IPS DF 4.7 (cell line): ENCODE results near the gene ADAMTSL2.

ENCODE experiments used
- DNase-seq: peaks from one replicate; pipeline ENCODE4 v3.0.0-alpha.2; 2013; ENCODE audit warnings: low spot score; ENCODE audit errors: extremely low read depth

Gene ADAMTSL2

DNA sequence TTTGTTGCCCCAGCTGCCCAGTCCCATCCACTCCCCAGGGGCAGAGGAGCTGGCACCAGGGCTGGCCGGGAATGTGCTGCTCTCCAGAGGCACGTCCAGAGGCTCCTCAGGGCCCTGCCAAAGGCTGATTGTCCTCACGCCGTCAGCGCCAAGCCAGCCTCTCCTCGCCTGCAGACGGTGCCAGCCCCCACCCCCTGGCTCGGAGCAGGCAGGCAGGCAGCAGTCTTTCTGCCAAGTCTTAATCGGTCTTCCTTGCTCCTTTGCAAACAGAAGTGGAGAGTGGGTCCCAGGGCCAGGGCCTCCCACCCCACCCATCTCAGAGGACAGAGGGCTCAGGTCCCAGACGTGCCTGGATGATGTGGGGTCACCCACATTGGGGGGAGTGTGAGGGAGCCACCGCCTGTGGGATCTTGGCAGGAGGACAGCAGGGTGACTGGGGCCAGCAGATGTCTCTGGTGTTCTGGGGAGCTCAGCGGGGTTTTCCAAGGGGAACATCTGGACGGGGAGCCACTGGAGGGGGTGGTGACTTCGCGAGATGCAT is 38.4 kb downstream of the ADAMTSL2 start:
- no peak for DNase-seq

DNA sequence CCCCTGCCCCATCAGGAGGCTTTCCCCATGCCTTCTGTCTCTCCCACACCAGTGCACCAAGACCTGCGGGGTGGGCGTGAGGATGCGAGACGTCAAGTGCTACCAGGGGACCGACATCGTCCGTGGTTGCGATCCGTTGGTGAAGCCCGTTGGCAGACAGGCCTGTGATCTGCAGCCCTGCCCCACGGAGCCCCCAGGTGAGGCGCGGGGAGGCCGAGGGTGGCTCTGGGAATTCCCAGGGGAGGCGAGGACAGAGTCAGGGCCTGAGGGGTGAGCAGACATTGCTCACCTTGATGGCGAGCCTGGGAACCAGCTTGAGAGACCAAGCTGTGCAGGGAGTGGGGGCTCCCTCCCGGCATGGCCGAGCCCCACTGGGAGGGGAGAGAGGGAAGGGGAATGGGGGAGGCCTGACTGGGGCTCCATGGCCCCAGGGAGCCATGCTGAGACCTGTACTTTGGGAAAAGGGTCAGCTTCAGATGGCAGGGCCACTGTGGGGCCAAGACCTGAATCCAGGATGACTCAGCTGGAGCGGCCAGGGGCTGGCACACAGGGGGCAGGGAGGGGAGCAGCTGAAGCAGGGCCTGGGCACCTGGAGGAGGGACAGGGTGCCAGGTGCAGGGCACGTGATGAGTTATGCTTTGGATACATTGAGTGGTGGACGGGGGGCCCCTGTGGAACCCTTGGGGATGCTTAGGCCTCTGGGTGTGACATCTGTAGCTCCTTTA is 39.4 kb downstream of the ADAMTSL2 start:
- no peak for DNase-seq

DNA sequence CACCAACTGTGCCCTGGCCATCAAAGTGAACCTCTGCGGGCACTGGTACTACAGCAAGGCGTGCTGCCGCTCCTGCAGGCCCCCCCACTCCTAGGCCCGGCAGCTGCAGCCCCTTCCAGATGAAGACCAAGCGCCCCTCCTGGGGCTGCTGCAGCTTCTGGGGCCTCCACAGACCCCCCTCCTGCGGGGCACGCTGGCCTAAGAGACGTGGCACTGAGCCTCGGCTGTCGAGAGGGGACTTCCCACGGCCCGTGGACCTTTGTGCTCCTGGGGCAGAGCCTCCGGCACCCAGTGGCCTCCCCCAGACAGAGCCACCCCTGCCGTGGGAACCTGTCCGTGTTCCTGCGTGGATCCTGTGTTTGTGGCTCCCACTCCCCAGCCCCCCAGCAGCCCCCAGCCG is 40.3 kb downstream of the ADAMTSL2 start:
- DNase-seq: no peak

DNA sequence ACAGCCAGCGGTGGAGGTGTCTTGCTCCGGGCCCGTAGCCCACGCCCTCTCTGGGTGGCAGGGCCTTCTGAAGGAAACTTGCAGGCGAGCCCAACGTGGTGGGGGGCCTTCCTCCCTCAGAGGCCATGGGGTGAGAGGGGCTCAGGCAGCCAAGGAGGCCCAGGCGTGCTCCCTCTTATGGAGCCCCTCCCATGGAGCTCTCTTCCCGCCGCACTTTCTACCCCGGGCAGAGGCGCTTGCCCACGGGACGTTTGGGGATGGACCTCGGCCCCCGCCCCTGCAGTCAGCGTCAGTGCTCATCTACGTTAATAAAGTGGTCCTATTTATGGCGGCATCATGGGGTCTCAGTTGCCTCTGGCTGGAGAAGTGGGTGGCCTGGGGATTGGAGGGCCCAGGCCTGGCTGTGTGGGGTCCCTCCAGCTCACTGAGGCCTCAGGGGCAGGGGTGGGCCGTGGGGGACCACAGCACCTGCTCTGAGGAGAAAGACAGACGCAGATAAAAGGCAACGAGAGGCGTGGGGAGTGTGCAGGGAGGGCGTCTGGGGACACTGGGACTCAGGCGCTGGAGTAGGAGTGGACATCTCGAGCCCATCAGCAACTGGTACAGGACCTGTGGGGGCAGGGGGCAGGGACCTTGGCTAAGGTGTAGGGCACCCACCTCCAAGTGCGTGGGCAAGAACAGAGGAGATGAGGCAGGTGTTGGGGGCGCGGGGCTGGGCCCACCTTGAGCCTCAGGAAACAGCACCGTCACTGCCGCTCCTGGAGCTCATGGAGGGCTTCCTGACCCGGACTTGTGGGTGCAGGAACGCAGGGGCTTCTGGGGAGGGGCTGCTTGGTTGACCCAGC is 40.9 kb downstream of the ADAMTSL2 start:
- no peak for DNase-seq

DNA sequence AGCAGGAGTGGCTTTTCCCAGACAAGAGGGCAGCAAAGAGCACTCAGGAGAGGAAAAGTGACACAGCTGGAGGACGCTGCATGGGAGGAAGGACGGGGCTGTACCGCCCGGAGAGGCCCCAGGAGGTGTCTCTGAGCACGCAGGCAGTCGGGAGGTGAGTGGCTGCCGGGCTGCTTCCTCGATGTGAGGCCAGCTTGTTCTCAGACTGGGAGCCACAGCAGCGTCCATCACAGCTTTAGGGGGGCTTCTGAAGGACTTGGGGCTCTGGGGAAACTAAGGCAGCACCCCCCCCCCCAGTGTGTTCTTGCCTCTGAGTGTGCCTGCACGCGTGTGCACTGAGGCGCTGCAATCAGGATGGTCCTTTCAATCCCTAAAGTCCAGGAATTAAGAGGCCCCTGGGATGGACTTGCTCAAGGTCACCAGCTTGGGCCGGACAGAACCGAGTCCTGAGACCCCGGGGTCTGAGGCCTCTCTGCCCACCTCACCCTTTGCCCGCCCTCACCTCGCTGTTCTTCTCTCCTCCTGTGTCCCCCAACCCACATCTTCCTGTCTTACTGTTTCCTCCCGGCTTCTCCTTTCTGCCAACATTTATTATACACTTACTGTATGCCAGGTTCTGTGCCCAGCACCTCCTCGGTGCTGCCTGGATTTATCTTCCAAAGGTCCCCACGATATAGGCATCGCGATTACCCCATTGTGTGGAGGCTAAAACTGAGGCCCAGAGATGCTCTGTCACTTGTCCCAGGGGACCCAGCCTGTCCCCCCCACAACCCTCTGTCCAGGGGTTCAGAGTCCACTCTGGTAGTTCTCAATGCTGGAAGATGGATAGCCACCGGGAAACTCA is 41.7 kb downstream of the ADAMTSL2 start:
- no peak for DNase-seq

DNA sequence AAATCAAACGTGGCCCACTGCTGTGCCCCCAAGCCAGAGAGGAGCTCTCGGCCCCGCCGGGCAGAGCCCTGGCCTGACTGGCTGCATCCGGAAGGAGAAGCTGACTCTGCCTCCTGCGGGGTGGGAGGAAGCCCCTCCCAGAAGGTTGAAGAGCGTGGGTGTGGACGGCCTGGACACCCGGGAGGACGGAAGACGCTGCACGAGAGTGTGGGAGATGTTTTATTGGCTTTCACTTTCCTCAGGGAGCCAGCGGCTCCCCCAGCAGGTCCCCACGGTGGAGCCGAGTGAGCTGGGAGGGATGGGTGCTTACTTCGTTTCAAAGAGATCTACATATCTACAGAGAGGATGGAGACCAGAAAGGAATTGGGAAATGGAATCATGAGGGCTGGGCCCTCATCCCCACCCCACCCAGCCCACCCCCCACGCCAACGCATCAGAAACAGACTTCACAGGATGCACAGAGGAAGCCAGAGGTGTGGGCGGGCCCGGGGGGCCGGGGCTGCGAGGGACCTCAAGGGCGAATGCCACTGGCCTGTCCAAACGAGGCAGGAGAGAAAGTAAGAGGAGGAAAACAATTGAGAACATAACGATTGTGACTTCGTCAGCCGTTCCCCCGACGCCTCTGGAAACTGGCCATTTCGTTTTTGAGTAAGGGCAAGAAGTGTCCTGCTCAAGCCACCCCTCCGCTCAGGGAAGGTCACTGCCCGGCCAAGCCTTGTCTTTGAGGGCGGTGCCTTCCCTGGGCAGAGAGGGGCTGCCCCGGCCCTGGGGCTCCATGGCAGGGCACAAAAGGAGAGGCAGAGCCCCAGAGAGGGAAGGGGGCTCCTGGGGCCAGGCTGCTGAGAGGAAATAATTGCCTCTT is 42.6 kb downstream of the ADAMTSL2 start:
- no peak for DNase-seq

DNA sequence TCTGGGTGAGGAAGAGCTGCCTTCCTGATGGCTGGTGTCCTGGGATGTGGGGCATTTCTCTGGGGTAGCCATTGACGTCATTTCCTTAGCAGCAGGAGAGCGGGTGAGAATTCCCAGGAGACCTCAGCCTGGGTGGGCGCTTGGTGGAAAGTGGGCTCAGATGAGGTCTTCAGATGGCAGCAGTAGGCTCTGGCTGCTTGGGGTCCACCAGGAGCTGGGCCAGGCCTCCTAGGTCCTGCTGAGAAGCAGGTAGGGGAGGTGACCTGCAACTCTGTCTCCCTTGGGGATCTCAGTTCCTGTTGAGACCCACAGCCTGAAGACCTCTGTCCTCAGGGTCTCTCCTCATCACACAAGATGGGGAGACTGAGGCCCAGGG is 43.2 kb downstream of the ADAMTSL2 start:
- DNase-seq: no peak

DNA sequence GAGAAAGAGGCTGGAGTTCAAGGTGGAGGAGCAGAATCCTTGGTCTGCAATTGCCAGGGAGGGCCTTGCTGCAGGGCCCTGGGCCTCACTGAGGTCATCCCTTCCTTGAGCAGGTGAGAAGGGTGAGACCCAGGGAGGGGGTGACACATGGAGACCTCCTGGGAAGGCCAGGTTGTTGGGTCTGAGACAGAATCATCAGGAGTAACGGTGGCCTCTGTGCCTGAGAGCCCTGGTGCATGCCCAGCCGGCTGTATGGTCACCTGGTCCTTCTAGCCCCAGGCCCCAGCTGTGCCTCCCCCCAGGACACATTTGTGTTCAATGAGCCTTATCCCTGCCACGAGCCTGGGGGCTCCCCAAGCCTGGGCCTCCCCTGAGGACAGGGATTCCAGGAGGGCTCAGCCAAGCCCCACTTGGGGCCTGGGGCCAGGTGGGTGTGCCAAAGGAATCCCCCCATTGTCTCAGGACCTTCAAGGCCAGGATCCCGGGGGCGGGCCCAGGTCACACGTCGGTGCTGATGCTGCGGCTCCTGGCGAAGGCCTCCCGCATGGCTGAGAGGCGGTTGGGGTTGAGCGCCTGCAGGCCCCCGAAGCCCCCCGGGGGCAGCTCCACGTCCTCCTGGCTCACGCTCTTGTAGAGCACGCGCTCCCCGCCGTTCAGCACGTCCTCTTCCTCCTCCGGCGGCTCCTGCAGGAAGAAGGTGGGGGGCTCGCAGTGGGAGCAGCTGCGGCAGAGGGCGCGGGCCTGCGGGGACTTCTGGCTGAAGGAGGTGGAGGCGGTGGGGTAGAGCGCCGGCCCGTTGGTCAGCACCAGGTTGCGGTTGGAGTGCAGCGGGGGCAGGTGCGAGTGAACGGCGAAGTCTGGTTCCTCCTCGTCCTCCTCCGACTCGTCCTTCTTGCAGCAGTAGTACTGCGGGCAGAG is 44.3 kb downstream of the ADAMTSL2 start:
- no peak for DNase-seq

DNA sequence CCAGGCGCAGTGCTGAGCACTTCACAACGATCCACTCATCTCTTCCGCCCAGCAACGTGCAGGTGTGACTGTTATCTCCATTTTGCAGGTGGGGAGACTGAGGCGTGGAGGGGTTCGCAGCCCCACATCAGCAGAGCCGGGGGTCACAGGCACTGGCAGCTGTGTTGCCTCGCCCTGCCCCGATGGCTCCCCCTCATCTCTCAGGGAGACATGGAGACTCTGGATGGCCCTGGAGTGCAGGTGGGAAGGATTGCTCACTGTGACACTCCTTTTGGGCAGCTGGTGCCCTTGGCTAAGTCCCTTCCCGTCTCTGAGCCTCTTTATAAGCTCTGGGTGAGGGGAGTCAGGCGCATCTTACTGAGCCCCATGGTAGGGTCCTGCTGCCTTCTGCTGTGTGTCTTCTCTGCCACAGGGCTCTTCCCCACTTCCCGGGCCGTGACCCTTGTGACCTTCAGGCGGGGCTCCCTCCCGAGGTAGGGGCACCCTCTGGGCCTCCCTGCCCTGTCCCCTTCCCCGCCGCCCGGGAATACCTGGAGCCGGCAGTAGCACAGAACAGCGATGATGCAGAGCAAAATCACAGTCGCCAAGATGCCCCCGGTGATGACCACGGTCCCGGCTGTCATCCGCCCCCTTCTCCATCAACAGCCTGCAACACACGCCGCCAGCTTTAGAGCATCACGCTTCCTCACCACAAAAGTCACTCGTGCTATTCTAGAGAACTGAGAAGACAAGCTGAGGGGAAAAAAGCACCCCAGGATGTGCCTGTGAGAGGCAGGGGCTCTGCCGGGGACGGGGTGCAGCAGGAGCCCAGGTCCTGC is 45.3 kb downstream of the ADAMTSL2 start:
- DNase-seq: no peak

DNA sequence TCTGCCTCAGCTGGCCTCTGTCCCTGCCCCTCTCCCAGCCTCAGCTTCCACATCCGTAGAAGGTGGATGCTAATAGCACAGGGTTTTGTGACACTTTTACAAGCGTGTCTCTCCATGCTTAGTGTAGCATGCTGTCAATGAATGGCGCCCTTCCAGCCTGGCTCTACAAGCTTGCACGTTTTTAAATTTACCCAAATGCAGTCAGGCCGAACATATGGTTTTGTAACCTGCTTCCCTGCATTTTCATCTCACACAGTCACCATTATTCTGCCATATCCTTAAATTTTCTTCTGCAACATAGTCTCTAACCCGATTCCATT is 45.9 kb downstream of the ADAMTSL2 start:
- no peak for DNase-seq

DNA sequence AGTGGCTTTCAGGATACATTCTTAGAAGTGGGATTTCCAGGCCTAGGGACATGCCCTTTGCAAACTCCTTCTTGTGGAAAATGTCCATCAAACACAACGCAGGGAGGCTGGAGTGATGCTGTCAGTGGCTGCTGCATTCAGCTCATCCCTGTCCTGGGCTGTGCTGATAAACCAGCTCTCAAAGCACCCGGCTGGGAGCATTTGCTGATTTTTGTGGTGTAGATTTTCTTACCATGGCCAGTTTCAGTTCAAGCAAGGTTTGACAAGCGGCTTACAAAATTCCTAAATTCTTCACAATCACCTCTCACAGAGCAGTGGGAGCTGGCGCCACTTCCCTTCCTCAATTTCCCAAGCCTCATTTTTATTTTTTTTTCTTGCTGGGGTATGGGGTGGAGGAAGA is 46.5 kb downstream of the ADAMTSL2 start:
- no peak for DNase-seq

DNA sequence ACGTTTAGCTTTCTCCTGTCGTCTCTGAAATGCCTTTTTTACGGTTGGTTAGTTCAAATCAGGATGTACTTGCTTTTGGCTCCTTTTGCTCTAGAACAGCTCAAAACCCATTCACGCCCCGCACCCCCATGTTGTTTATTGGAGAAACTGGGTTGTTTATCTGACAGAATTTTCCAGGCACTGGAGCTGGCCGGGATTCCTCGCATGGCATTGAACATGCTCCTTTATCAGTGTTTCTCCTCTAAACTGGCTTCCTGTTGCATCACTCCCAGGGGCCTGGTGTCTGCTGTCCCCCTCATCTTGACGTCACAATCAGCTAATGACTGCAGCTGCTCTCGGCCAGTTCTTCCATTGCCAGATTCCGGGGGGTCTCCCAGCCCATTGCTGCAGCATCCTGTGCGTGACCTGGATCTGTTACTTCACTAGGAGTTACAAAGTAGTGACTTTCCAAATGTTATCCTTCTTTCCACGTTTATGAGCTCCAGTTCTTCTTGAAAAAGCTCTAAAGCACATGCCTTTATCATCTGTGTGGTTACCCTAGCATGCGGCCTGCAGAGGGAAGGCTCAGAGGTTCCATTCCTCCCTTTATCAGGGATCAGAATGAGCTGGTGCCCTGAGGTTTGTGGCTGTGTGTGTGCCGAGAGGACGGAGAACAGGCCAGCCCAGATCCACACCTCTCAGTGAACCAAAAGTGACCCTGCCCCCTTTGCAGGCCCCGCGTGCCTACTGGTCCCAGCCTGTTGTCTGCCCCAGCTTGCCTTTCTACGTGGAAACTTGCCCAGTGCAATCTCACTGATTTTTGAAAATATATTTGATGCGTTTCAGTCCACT is 47.2 kb downstream of the ADAMTSL2 start:
- no peak for DNase-seq

DNA sequence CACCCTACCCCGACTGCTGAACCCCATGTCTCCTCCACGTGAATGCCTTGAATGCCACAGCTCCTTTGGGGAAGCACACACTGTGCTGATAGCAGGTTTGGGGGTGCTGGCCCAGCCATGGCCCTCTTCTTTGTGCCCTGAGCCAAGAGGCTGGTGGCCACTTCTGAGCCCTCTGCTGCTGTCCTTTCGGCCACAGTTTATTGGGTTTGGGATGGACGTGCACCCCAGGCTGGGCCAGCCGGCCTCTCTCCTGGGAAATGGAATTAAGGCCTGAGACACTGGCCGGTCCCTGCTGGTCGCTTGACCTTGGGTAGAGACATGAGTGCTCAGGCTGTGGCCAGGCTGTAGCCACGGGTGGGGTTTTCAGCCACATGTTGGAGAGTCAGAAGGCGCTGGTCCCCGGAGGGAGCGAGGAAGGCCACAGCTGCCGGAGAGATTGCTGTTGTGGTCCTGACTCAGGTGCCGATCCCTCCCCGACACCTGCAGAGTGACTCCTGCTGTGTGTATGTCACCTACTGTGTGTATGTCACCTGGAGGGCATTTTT is 48.1 kb downstream of the ADAMTSL2 start:
- DNase-seq: no peak

DNA sequence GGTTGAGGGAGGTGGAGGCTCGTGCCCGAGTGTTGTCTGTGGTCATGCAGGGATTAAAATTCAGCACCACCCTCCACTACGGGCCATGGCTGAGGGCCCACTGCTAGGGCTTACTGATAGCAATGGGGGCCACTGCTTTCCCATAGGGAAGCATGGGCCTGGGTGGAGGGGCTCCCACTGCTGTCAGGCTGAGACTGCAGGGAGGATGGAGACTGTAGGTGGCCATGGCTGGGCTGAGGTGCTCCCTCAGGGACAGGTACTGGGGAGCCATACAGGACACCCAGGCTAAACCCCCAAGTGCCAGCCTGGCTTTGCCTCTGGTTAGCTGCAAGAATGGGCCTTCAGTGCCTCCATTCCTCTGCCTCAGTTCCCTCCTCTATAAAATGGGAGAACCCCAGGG is 48.6 kb downstream of the ADAMTSL2 start:
- DNase-seq: no peak

DNA sequence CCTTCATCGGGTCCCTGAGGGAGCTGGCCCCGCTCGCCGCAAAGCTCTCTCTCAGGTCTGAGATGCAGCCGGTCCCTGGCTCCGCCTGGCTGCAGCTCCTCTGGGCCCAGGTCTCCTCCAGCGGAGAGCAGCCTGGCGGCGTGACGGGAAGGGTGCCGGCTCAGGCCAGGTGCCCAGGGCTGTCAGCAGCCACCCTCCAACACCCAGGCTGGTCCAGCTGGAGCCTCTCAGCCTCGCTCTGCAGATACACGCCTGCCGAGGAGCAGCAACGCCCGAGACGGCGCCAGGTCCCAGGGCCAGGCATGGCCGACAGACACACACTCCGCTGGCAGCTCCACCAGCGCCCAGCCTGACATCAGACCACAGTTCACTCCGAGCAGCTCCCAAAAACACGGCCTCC is 49.1 kb downstream of the ADAMTSL2 start:
- DNase-seq: no peak

DNA sequence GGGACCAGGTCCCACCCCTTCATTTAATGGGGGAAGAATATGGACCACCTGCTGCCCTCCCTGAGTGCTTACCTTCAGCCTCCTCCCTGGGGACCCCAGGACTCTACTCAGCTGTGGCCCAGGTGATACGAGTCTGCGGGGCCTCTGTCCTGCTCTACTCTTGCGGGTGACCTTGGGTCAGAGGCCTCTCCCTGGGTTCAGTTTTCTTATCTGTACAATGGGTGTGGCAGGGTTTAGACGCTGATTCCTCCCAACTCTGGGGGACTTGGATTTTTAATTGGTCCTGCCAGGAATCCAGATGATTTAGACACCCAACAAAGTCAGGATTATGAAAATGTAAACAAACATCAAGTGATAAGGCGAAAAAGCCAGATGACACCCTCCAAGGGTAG is 49.7 kb downstream of the ADAMTSL2 start:
- no peak for DNase-seq

DNA sequence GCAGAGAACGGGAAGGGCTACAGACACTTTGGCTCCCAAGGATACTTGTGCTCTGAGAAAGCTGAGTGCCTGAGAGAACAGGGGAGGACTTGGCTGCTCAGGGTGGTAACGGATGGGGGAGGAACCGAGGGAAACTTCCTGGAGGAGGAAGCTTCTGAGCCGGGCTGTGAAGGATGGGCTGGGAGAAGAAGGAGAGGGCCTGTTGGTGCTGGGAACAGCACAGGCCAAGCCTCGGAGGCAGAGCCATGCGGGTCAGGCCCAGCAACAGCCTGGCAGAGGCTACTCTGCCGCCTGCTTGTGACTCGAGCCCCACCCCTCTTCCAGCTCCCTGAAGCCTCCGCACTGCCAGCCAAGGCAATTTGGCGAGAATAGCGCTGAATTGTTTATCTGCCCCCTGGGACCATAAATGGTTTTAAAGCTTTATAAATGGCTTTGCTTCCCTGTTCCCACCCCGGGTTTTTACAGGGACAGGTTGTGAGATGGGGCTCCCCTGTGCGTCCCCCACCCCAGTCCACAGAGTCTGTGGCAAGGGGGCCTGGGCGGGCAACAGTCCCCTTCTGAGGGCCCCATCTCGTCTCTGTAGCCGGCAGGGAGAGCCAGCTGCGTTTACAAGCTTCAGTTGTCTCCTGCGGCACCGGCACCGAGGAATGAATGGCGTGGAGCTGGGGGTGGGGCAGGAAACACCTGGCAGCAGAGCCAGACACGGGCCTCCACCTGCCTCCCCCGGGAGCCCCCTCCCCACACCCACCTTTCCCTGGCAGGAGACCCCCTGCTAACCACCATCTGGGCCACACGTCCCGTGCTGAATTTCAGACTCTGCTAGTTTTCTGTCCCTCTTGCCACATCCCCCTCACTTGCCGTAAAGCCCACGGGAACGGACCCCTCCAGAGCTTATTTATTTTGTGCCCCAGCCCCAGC is 50.3 kb downstream of the ADAMTSL2 start:
- DNase-seq: no peak
